Fibroblast of lung (primary cell): ENCODE data around the gene OR6K2. TPM values are rescaled to one million over a fixed set of nuclear protein-coding genes. Genes with fewer than 3 reads are reported as not detected.

Source experiments
- DNase-seq, 2 donors: peaks; one replicate each; pipeline versions ENCODE4 v3.0.0 to v3.0.0-alpha.2; 2010; ENCODE audit warnings: low read depth in 2 of 2
- H2AFZ ChIP-seq: 2 replicates; pipeline ENCODE4 v1.5.1; 2012; ENCODE audit warnings: low read length, control low read depth, inconsistent platforms
- H3K27ac ChIP-seq: 2 replicates; pipeline ENCODE4 v1.5.1; 2011; ENCODE audit warnings: low read length, control low read depth; ENCODE audit not compliant: insufficient read depth
- H3K27me3 ChIP-seq: 2 replicates; pipeline ENCODE4 v1.5.1; 2011; ENCODE audit warnings: mild to moderate bottlenecking, low read length; ENCODE audit not compliant: control insufficient read depth, insufficient read depth
- H3K36me3 ChIP-seq: 2 replicates; pipeline ENCODE4 v1.5.1; 2011; ENCODE audit warnings: low read length; ENCODE audit not compliant: control insufficient read depth, insufficient read depth
- H3K4me1 ChIP-seq: 2 replicates; pipeline ENCODE4 v1.5.1; 2011; ENCODE audit warnings: low read length; ENCODE audit not compliant: control insufficient read depth, insufficient read depth; ENCODE audit errors: extremely low read depth
- H3K4me2 ChIP-seq: 2 replicates; pipeline ENCODE4 v1.5.1; 2011; ENCODE audit warnings: low read length, control low read depth; ENCODE audit not compliant: insufficient read depth; ENCODE audit errors: extremely low read depth
- H3K4me3 ChIP-seq, 4 experiments: fragments of 200-600 bp in 1 of 4; sonication (generic) in 1 of 4; replicated peaks in 1 of 4; 2 replicates each; pipeline ENCODE4 v1.5.1; 2011 to 2016; ENCODE audit warnings: low read length in 4 of 4, low read depth in 3 of 4, mild to moderate bottlenecking in 3 of 4, control low read depth in 2 of 4, inconsistent platforms in 1 of 4, mixed read lengths in 1 of 4; ENCODE audit not compliant: insufficient read depth in 1 of 4; ENCODE audit errors: control extremely low read depth in 1 of 4
- H3K79me2 ChIP-seq: 2 replicates; pipeline ENCODE4 v1.5.1; 2012; ENCODE audit warnings: mild to moderate bottlenecking, low read length, inconsistent platforms; ENCODE audit not compliant: control insufficient read depth, insufficient read depth
- H3K9ac ChIP-seq: 2 replicates; pipeline ENCODE4 v1.5.1; 2011; ENCODE audit warnings: mild to moderate bottlenecking, low read length, control low read depth; ENCODE audit not compliant: insufficient read depth
- H3K9me3 ChIP-seq: 2 replicates; pipeline ENCODE4 v1.5.1; 2012; ENCODE audit warnings: low read depth, low read length; ENCODE audit not compliant: control insufficient read depth, insufficient read depth
- H4K20me1 ChIP-seq: 2 replicates; pipeline ENCODE4 v1.5.1; 2011; ENCODE audit warnings: low read length; ENCODE audit not compliant: control insufficient read depth, insufficient read depth; ENCODE audit errors: extremely low read depth
- CTCF ChIP-seq, 2 donors: IDR thresholded peaks in 1 of 2; conservative IDR thresholded peaks in 1 of 2; 1 replicate in 1 of 2; 2 replicates in 1 of 2; pipeline ENCODE4 v1.5.1; 2011 to 2012; ENCODE audit warnings: low read length in 2 of 2, control low read depth in 1 of 2, inconsistent platforms in 1 of 2, low read depth in 1 of 2, mild to moderate bottlenecking in 1 of 2
- EZH2 ChIP-seq: IDR thresholded peaks from 2 replicates; pipeline ENCODE4 v1.5.1; 2012; ENCODE audit warnings: low read length, control low read depth, mild to moderate bottlenecking; ENCODE audit errors: missing control alignments
- polyA plus RNA-seq, 2 donors: library from polyadenylated mRNA; depleted of rRNA in 1 of 2; stranded (reverse) in 1 of 2; unstranded in 1 of 2; fragments of >200 nt; gene quantifications; 2 replicates each; pipeline ENCODE4 v1.2.1, GENCODE V29; 2011 to 2012; ENCODE audit warnings: missing spikeins in 1 of 2
- total RNA-seq: library from RNA; depleted of rRNA; stranded (reverse); fragments of >200 nt; gene quantifications from 2 replicates; pipeline ENCODE4 v1.2.1, GENCODE V29; 2014

OR6K2 gene
- total and polyA plus RNA-seq, 2 donors (not counting 1 experiment from before 2014, with no cell fraction given): not detected

- Histone ChIP-seq H3K4me1 (no peaks in the 10 kb centered on the region), H3K36me3 (no peaks in the 10 kb centered on the region), H3K27ac (no peak overlapping the region), H3K4me3 (no peak overlapping the region), H3K9ac (no peak overlapping the region), H3K4me2 (no peak overlapping the region), H2AFZ (no peak overlapping the region), H3K79me2 (no peaks in the 10 kb centered on the region), H3K9me3 (no peaks in the 10 kb centered on the region), H3K27me3 (no peaks in the 10 kb centered on the region), H4K20me1 (no peaks in the 10 kb centered on the region)
- no peak for TF ChIP-seq EZH2
- TF ChIP-seq CTCF (conservative IDR thresholded peaks at IDR 0.05 in 1 of 2, IDR thresholded peaks at IDR 0.05 in 1 of 2; ENCODE audit: low read depth in 1 of 2, low read length in 2 of 2): no peak
- DNase-seq: no peak
These were observed 24.0 kb upstream of the OR6K2 start for GRCh38 chr1:158724442-158724841.

- Histone ChIP-seq H2AFZ (no peak within 1 kb of the TSS), H3K27me3 (no peaks in the 10 kb centered on the region), H3K36me3 (no peaks in the 10 kb centered on the region), H3K27ac (no peak within 1 kb of the TSS), H3K4me2 (no peak within 1 kb of the TSS), H3K4me3 (no peak within 1 kb of the TSS), H3K9ac (no peak within 1 kb of the TSS), H3K79me2 (no peaks in the 10 kb centered on the region), H3K9me3 (no peaks in the 10 kb centered on the region), H4K20me1 (no peaks in the 10 kb centered on the region), H3K4me1 (no peaks in the 10 kb centered on the region)
- TF ChIP-seq CTCF (conservative IDR thresholded peaks at IDR 0.05 in 1 of 2, IDR thresholded peaks at IDR 0.05 in 1 of 2; ENCODE audit: low read depth in 1 of 2, low read length in 2 of 2): no peak
- no peak for TF ChIP-seq EZH2
- DNase-seq: no peak
These were observed 20.2 kb upstream of the OR6K2 start, which contains the start of gene OR6K3 for GRCh38 chr1:158720620-158721019. Gene OR6K3 (minus strand): TSS chr1:158720720. CDS start chr1:158718115, 2,605 bp downstream.

GRCh38 chr1:158719664-158720063, 19.2 kb upstream of the OR6K2 start:
- H3K27ac ChIP-seq: no peak overlapping the region

More at GRCh38 chr1:158719664-158720063, 19.2 kb upstream of the OR6K2 start:
- H3K4me1 ChIP-seq: no peaks in the 10 kb centered on the region
- no peaks in the 10 kb centered on the region for H4K20me1 ChIP-seq
- no peaks in the 10 kb centered on the region for H3K36me3 ChIP-seq
- TF ChIP-seq EZH2 (no peak), CTCF (conservative IDR thresholded peaks at IDR 0.05 in 1 of 2, IDR thresholded peaks at IDR 0.05 in 1 of 2; ENCODE audit: low read depth in 1 of 2, low read length in 2 of 2) (no peak)
- H3K9ac ChIP-seq: no peak overlapping the region
- H3K4me3 ChIP-seq: no peak overlapping the region
- H3K9me3 ChIP-seq: no peaks in the 10 kb centered on the region
- no peak overlapping the region for H3K4me2 ChIP-seq
- DNase-seq: no peak
- H3K27me3 ChIP-seq: no peaks in the 10 kb centered on the region
- H3K79me2 ChIP-seq: no peaks in the 10 kb centered on the region
- H2AFZ ChIP-seq: no peak overlapping the region
